IPS DF 19.7 (cell line): ENCODE measurements around the gene GBP7.

ENCODE experiments used
- DNase-seq: peaks from one replicate; pipeline ENCODE4 v3.0.0-alpha.2; 2013; ENCODE audit warnings: low read depth, low spot score

Gene GBP7

DNA sequence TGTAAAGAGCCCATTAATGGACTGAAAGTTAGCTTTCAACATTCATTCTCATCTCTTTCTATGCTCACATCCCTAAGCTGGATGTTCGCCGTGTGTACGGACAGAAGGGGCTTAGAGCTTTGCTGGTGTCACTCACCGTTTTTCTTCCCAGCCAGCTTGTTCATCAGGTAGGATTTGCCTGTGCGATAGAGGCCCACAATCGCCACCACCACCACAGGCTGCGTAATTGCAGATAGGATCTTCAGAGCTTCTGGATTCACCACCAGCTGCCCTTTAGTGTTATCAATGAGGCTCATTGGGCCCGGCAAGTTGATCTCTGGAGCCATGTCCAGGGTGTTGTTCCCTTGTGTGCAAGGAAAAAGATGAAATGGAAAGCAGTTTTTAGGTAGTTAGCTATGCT, 54.2 kb downstream of the GBP7 start:
- no peak for DNase-seq

DNA sequence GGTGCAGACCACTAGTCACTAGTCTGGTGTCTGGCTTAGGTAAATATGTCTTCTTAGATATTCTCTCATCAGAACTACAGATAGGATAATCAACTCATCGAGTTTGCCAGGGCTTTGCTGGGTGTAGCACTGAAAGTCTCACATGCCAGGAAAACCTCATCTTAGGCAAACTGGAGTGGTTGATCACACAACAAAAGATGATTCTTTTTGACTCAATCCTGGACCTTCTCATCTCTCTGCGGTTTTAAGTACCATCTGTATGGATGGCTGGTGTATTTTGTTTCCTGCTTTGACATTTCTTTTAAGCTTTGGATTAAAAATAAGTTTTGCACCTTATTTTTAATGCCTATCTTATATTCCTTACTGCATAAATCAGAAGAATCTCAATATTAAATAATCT, 61.1 kb downstream of the GBP7 start:
- DNase-seq = no peak

DNA sequence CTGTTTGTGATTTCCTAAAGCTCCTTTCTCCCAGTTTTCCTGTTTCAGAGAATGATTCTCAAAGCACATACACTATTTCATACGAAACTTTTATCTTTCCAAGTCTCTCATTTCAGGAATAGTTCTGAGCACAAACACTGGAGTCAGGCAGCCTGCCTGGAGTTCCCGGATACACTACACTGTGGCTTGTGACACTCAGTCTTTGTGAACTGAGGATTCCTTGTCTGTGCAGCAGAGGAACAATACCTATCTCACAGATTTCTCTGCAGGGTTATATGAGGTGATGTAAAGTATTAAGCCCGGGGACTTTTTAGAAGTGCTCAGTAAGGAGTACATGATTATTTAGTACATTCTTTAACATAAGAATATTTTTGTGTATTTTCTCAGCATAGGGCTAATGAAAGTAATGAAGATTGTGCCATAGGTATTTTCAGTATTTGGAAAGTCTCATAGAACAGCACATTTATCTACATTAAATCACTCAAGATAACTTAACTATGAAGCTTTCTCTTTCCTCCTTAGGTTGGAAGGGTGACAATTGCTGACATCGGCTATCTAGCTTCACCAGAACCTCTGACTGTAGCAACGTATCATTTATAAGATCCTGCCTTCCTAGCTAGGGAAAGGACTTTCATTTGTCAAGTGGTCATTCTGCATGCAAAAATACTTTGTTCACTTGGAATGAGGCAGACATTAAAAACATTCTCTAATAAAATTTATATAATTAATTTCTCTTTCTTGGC, 62.8 kb downstream of the GBP7 start:
- no peak for DNase-seq

DNA sequence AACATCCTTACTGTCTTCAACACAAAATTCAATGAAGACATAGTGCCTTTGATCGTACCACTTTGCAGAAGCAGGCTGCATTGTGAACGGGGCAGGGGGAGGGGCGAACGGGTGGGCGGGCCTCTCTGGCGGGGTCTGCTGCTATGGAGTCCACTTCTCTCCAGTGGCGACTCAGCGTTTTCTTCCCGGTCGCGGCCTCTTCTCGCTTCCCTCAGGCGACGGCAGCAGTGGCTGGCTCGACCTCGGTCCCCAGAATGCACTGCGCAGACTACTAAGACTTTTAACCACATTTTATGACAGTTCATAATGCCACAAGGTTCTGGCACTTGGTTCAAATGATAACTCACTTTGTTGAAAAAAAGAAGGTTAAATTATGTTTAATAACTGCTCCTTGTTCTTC, 71.1 kb downstream of the GBP7 start:
- no peak for DNase-seq

- no peak for DNase-seq
Measured at GRCh38 chr1:89104147-89104546, 71.7 kb downstream of the GBP7 start.

- no peak for DNase-seq
Measured at GRCh38 chr1:89102021-89102420, 73.8 kb downstream of the GBP7 start.

GRCh38 chr1:89100412-89100811, 75.4 kb downstream of the GBP7 start:
- no peak for DNase-seq

DNA sequence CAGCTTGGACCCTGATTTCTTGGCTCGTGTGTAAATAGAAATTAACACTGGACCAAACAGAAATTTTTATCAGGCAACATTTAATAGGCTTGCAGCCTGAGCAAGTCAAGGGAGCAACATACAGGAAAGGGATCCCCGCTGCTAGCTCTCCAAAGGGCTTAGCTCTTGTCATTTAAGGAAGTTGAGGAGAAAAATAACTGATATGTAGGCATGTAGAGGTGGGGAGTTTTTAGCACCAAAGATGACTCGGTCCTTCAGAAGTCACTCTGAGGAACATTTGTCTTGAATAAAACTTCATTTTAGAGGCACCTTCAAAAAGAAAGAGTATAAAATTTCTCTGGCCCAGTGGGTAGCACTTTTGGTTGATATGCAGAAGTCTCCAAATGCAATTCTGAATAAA, 76.9 kb downstream of the GBP7 start:
- no peak for DNase-seq

- DNase-seq = no peak
Measured at GRCh38 chr1:89095737-89096136, 80.1 kb downstream of the GBP7 start.

DNA sequence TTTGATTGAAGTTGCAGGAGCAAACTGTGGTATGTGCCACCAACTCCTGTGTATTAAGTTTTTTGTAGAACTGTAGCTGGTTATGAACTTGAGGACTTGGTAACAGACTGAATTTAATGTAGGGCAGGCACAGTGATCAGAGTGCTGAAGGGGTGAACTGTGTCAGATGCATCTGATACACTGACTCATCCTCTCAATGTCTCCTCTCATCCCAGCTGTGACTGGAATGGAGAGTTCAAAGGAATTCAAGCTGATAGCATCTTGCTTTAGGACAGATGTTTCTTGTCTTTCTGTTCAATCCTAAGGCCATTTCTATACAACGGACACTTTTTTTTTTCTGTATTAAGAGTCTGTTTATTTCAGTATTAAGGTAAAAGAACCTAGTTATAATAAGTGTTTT, 85.8 kb downstream of the GBP7 start:
- no peak for DNase-seq

DNA sequence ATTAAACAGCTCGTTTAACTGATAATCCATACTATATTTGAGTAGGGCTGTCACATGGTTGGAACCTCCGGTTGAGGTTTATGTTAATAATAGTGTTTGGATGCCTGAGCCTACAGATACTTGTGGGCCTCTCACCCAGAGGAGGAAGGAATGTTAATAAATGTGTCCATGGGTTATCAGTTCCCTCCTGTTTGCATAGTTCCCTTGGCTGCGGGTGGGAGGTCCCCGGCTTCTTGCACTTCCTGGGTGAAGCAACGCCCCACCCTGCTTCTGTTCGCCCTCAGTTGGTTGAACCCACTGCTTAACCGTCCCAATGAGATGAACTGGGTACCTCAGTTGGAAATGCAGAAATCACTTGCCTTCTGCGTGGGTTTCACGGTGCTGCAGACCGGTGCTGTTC, 87.2 kb downstream of the GBP7 start:
- no peak for DNase-seq

DNA sequence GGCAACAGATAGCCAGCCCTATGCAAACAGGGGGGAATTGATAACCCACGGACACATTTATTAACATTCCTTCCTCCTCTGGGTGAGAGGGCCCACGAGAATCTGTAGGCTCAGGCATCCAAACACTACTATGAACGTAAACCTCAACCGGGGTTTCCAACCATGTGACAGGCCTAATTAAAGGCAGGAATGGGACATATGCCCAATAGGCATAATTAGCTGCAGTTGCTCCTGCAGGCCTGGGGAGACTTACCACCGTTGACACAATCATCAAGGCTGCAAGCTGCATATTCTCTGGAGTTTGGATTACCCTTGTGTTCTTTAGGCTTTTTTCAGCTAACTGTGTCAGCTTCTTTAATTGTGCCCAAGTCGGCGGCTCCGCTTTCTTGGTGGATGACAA, 88.6 kb downstream of the GBP7 start:
- no peak for DNase-seq

DNA sequence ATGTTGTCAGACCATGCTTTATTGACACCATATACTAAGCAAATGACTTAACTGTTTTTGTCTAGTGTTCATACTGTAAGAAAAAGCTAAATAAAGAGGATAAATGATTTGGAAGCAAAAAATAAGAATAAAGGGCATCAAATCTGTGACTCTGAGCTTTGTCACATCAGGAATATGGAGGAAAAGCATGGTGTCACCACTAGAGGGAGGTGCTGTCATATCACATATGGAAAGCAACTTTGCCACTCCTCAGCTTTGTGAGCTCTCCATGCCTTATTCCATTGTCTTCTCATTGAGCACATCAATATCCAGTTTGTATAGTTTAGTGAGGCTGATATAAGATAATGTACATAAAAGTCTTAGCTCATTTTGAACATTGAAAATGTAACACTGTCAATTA, 90.0 kb downstream of the GBP7 start:
- DNase-seq = peak; percentile 47
